ENCODE measurements around the gene MEF2C.
"Not testable (repeated sequence)": the region's sequence is repeated elsewhere in the genome, so short reads cannot be mapped to it uniquely, and the experiment has no call there.

MEF2C gene

DNA sequence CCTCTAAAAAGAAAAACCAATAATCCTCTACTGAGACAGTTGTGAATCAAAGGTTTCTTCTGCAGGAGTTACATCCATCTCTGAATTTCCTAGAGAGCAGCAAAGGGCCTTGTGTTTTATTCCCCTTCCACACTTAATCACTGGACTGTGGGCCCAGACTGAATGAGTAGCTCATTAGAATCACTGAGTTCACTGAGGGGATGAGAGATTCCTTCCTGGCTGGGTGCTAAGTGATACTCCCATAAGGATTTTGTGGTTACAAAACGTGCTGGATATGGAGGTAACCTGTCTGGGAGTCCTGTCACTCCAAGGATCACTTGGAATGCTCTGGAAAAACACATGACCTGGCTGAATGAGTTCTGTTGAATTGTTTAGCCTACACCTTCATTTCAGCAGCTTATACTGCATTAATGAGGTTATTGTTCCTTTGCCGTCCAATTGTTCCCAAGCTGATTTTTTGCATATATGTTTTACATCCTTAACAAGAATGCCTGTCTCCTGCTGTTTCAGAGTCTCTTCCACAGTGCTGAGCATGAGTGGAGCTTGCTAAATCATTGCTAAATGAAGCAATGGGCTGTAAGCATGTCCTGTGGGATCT is 82.9 kb downstream of the MEF2C start:
- no peak overlapping the region for H3K4me3 ChIP-seq (ENCODE audit: low read length)
- DNase-seq (ENCODE audit: low read depth): no peak
- TF ChIP-seq, protein P1, sequence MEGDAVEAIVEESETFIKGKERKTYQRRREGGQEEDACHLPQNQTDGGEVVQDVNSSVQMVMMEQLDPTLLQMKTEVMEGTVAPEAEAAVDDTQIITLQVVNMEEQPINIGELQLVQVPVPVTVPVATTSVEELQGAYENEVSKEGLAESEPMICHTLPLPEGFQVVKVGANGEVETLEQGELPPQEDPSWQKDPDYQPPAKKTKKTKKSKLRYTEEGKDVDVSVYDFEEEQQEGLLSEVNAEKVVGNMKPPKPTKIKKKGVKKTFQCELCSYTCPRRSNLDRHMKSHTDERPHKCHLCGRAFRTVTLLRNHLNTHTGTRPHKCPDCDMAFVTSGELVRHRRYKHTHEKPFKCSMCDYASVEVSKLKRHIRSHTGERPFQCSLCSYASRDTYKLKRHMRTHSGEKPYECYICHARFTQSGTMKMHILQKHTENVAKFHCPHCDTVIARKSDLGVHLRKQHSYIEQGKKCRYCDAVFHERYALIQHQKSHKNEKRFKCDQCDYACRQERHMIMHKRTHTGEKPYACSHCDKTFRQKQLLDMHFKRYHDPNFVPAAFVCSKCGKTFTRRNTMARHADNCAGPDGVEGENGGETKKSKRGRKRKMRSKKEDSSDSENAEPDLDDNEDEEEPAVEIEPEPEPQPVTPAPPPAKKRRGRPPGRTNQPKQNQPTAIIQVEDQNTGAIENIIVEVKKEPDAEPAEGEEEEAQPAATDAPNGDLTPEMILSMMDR (IDR thresholded peaks at IDR 0.05; ENCODE audit: insufficient read depth, low read depth, low read length, missing control alignments): no peak

DNA sequence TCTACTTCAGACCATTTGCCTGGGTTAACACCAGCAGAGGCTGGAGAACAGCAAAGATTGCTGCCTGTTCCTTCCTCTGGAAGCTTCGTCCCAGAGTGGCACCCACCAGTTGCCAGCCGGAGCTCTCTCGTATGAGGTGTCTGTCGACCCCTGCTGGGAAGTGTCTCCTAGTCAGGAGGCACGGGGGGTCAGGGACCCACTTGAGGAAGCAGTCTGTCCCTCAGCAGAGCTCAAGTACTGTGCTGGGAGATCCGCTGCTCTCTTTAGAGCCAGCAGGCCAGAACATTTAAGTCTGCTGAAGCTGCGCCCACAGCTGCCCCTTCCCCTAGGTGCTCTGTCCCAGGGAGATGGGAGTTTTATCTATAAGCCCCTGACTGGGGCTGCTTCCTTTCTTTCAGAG is 84.1 kb downstream of the MEF2C start:
- DNase-seq (ENCODE audit: low read depth); H3K4me3 ChIP-seq (ENCODE audit: low read length): not testable (repeated sequence)

- not testable (repeated sequence) for H3K4me3 ChIP-seq (ENCODE audit: low read length); DNase-seq (ENCODE audit: low read depth)
Measured at GRCh38 chr5:88793797-88794196, 89.2 kb downstream of the MEF2C start.

- DNase-seq (ENCODE audit: low read depth): no peak
- no peak overlapping the region for H3K4me3 ChIP-seq (ENCODE audit: low read length)
- TF ChIP-seq, protein P1 (IDR thresholded peaks at IDR 0.05; ENCODE audit: insufficient read depth, low read depth, low read length, missing control alignments): no peak
Measured at GRCh38 chr5:88792144-88792840, 90.7 kb downstream of the MEF2C start.

GRCh38 chr5:88787856-88788255 is 95.1 kb downstream of the MEF2C start:
- TF ChIP-seq, protein P1 (IDR thresholded peaks at IDR 0.05; ENCODE audit: insufficient read depth, low read depth, low read length, missing control alignments): no peak
- peak; percentile 63 for DNase-seq (ENCODE audit: low read depth)
- H3K4me3 ChIP-seq (ENCODE audit: low read length): no peak overlapping the region

GRCh38 chr5:88786789-88787188 is 96.2 kb downstream of the MEF2C start:
- DNase-seq (ENCODE audit: low read depth): no peak
- H3K4me3 ChIP-seq (ENCODE audit: low read length): no peak overlapping the region
- TF ChIP-seq, protein P1 (IDR thresholded peaks at IDR 0.05; ENCODE audit: insufficient read depth, low read depth, low read length, missing control alignments): no peak

DNA sequence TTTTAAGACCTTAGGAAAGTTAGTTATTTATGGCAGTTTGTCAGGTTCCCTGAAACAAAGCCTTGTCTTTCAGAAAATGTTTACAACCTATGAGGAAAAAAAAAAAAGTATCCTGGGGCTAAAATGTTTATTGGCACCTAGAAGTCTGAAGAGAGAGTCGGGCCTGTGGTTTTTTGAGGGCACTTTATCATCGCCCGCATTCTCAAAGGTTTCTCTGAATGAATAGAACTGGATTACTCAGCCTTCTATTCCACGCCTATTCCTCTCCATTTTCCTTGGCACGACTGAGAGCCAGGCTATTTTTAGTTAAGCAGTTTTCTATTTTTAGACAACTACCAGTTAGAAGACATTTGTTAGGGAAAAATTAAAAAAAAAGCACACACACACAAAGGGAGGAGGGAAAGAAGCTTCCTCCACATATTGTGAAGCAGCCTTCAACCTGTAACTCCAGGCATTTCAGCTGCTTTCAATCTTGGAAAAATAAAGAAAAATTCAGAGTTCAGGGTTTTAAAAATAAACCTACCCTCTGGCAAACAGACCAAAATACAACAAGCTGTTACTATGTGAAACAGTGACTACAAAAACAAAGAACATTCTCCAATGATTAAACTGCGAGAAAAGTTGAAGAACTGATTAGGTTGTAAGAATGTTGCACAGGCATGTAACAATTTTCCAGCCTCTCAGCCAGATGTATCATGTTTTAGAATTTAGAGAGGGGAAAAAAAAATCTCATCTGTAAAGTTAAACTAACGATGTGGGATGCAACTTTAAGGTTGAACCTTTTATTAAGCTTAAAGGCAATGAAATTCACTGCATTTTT is 97.0 kb downstream of the MEF2C start:
- H3K4me3 ChIP-seq (ENCODE audit: low read length): no peak overlapping the region
- TF ChIP-seq, protein P1 (IDR thresholded peaks at IDR 0.05; ENCODE audit: insufficient read depth, low read depth, low read length, missing control alignments): no peak
- DNase-seq (ENCODE audit: low read depth): peak; percentile 93

Data from epithelial cell of esophagus (primary cell).